ENCODE data around the gene DNER.

The DNER gene

GRCh38 chr2:229586746-229587705 is 127.3 kb downstream of the DNER start:
- peak; percentile 73 for TF ChIP-seq CTCF (IDR thresholded peaks at IDR 0.05)
- no peak overlapping the region for H3K27ac ChIP-seq
- no peaks in the 10 kb centered on the region for H3K9me3 ChIP-seq (ENCODE audit: control insufficient read depth, low read length)
- H3K4me1 ChIP-seq: peaks cover 3% of the 10 kb centered on the region
- H3K9ac ChIP-seq: no peak overlapping the region
- H3K79me2 ChIP-seq: no peaks in the 10 kb centered on the region
- peak overlapping the region; percentile 34 for H2AFZ ChIP-seq
- peak overlapping the region; percentile 68 for H3K4me2 ChIP-seq (ENCODE audit: low read length)
- H3K4me3 ChIP-seq (ENCODE audit: low read depth, low read length): peak overlapping the region; percentile 31
- H3K27me3 ChIP-seq (ENCODE audit: control insufficient read depth, insufficient read depth, low read length): no peaks in the 10 kb centered on the region
- no peaks in the 10 kb centered on the region for H3K36me3 ChIP-seq (ENCODE audit: control insufficient read depth, insufficient read depth, low read length)

GRCh38 chr2:229586012-229586411 is 128.3 kb downstream of the DNER start:
- no peak overlapping the region for H3K4me2 ChIP-seq (ENCODE audit: low read length)
- H3K36me3 ChIP-seq (ENCODE audit: control insufficient read depth, insufficient read depth, low read length): no peaks in the 10 kb centered on the region
- no peaks in the 10 kb centered on the region for H3K79me2 ChIP-seq
- no peak overlapping the region for H2AFZ ChIP-seq
- H3K4me1 ChIP-seq: peaks cover 3% of the 10 kb centered on the region
- no peak overlapping the region for H3K9ac ChIP-seq
- H3K9me3 ChIP-seq (ENCODE audit: control insufficient read depth, low read length): no peaks in the 10 kb centered on the region
- H3K27ac ChIP-seq: no peak overlapping the region
- H3K27me3 ChIP-seq (ENCODE audit: control insufficient read depth, insufficient read depth, low read length): no peaks in the 10 kb centered on the region
- no peak for TF ChIP-seq CTCF (IDR thresholded peaks at IDR 0.05)
- H3K4me3 ChIP-seq (ENCODE audit: low read depth, low read length): no peak overlapping the region

DNA sequence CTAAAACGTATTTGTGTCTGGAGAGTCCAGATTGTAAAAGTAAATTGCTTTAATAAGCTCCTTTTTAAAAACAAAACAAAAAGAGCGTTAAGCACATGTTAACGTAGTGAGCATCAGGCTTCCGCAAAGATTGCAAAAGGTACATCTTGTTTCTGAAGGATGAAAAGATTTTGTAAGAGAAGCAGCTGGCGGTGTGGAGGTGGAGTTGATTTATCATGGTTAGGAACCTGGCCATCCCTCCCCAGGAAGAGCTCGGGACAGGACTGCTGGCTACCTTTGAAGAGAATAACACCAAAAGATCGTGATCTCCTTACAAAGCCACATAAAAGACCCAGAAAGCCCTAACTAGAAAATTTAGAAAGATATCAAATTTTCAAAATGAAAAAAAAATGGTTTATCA is 132.2 kb downstream of the DNER start:
- no peak for TF ChIP-seq CTCF (IDR thresholded peaks at IDR 0.05)
- Histone ChIP-seq H2AFZ (no peak overlapping the region), H3K4me3 (ENCODE audit: low read depth, low read length) (no peak overlapping the region), H3K9me3 (ENCODE audit: control insufficient read depth, low read length) (no peaks in the 10 kb centered on the region), H3K27me3 (ENCODE audit: control insufficient read depth, insufficient read depth, low read length) (no peaks in the 10 kb centered on the region), H3K9ac (no peak overlapping the region), H3K4me2 (ENCODE audit: low read length) (no peak overlapping the region), H3K36me3 (ENCODE audit: control insufficient read depth, insufficient read depth, low read length) (no peaks in the 10 kb centered on the region), H3K79me2 (no peaks in the 10 kb centered on the region), H3K27ac (no peak overlapping the region), H3K4me1 (peaks cover 3% of the 10 kb centered on the region)

DNA sequence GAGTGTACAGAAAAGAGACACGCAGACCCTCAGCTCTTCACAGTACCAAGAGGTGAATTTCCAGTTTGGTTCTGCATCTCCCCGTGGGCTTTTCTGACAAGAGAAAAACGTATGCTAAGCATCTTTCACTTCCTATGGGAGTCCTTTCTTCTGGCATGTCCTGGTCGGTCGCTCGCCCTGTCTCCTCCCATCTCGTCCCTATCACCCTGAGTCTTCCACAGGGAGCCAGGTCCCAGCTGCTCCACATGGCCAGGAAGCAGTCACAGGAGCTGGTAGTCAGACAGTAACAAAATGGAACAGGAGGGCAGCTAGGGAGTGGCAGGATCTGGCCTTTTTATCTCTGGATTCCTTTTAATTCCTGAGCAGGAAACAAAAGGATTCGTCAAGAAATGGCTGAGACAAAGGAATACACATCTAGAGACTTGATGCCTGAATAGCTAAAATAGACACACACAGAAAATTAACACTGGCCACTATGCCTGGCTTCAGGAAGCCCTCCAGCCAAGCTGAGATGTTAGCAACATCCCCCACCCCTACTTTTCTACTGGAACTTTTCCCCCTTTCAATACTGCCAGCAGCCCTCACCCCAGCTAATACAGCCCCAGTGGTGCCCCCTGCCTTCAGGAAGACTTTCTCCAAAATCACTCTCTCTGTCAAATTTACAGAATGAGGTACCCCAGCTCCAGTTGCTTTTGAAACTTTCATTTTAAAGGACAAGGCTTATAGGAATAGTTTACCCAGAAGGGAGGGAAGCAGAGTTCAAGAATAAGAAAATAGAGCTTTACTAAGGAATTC is 136.1 kb downstream of the DNER start:
- H3K4me3 ChIP-seq (ENCODE audit: low read depth, low read length): no peak overlapping the region
- no peaks in the 10 kb centered on the region for H3K9me3 ChIP-seq (ENCODE audit: control insufficient read depth, low read length)
- no peak overlapping the region for H3K9ac ChIP-seq
- no peak overlapping the region for H3K27ac ChIP-seq
- H3K4me1 ChIP-seq: no peaks in the 10 kb centered on the region
- H3K27me3 ChIP-seq (ENCODE audit: control insufficient read depth, insufficient read depth, low read length): no peaks in the 10 kb centered on the region
- H3K36me3 ChIP-seq (ENCODE audit: control insufficient read depth, insufficient read depth, low read length): no peaks in the 10 kb centered on the region
- TF ChIP-seq CTCF (IDR thresholded peaks at IDR 0.05): no peak
- no peaks in the 10 kb centered on the region for H3K79me2 ChIP-seq
- H3K4me2 ChIP-seq (ENCODE audit: low read length): no peak overlapping the region
- H2AFZ ChIP-seq: no peak overlapping the region
